Neural cell (in vitro differentiated cells): ENCODE measurements around the gene IQCB1. TPM values are rescaled to one million over a fixed set of nuclear protein-coding genes. Genes with fewer than 3 reads are reported as not detected.

Experiments
- H2AFZ ChIP-seq: fragments of 200-600, 300-800 bp; sonication (generic), shearing (Covaris generic); 2 replicates; pipeline ENCODE4 v1.6.0; 2014; ENCODE audit warnings: low read depth, mild to moderate bottlenecking, antibody characterized with exemption, low read length, moderate library complexity
- H3F3A ChIP-seq: fragments of 200-600 bp; shearing (Covaris generic); 2 replicates; pipeline ENCODE4 v1.6.1; 2016; ENCODE audit warnings: mild to moderate bottlenecking, moderate library complexity, mixed read lengths, antibody characterized with exemption, low read length; ENCODE audit not compliant: insufficient read depth, poor library complexity, severe bottlenecking
- H3K27ac ChIP-seq: fragments of 200-600, 300-800 bp; sonication (generic), shearing (Covaris generic); 2 replicates; pipeline ENCODE4 v1.5.1; 2014; ENCODE audit warnings: mild to moderate bottlenecking, low read length, moderate library complexity
- H3K27me3 ChIP-seq: fragments of 300-800, 200-600 bp; sonication (generic), shearing (Covaris generic); 2 replicates; pipeline ENCODE4 v1.6.0; 2014; ENCODE audit warnings: mild to moderate bottlenecking, low read depth, low read length, moderate library complexity; ENCODE audit not compliant: insufficient read depth
- H3K36me3 ChIP-seq: fragments of 300-800, 200-600 bp; sonication (generic), shearing (Covaris generic); 2 replicates; pipeline ENCODE4 v1.5.1; 2014; ENCODE audit warnings: mild to moderate bottlenecking, antibody characterized with exemption, low read length, moderate library complexity; ENCODE audit not compliant: insufficient read depth
- H3K4me2 ChIP-seq: fragments of 300-800, 200-600 bp; sonication (generic), shearing (Covaris generic); 2 replicates; pipeline ENCODE4 v1.6.0; 2014; ENCODE audit warnings: mild to moderate bottlenecking, low read length
- H3K4me3 ChIP-seq: fragments of 300-800, 200-600 bp; sonication (generic), shearing (Covaris generic); 2 replicates; pipeline ENCODE4 v1.5.1; 2014; ENCODE audit warnings: mild to moderate bottlenecking, low read length, moderate library complexity
- H3K79me2 ChIP-seq: fragments of 200-600 bp; shearing (Covaris generic); replicated peaks from 2 replicates; pipeline ENCODE4 v1.6.0; 2014; ENCODE audit warnings: mild to moderate bottlenecking, low read length, moderate library complexity; ENCODE audit not compliant: insufficient read depth
- H3K9ac ChIP-seq: fragments of 300-800, 200-600 bp; sonication (generic), shearing (Covaris generic); 2 replicates; pipeline ENCODE4 v1.6.1; 2016; ENCODE audit warnings: mild to moderate bottlenecking, low read length, mixed read lengths
- H3K9me2 ChIP-seq: fragments of 200-600 bp; shearing (Covaris generic); 2 replicates; pipeline ENCODE4 v1.6.1; 2016; ENCODE audit warnings: mild to moderate bottlenecking, low read length, mixed read lengths; ENCODE audit not compliant: insufficient read depth
- H3K9me3 ChIP-seq: fragments of 200-600, 300-800 bp; sonication (generic), shearing (Covaris generic); 2 replicates; pipeline ENCODE4 v1.6.1; 2016; ENCODE audit warnings: mild to moderate bottlenecking, mixed run types, low read length, moderate library complexity, mixed read lengths
- H4K20me1 ChIP-seq: fragments of 200-600 bp; shearing (Covaris generic); 2 replicates; pipeline ENCODE4 v1.6.1; 2016; ENCODE audit warnings: mild to moderate bottlenecking, mixed run types; ENCODE audit not compliant: insufficient read depth
- CTCF ChIP-seq: fragments of 450-650 bp; IDR thresholded peaks from 2 replicates; pipeline ENCODE4 v1.5.1; 2014; ENCODE audit warnings: antibody characterized with exemption, mild to moderate bottlenecking, moderate library complexity; ENCODE audit not compliant: poor library complexity, severe bottlenecking
- EZH2 ChIP-seq: fragments of 200-600, 300-800 bp; shearing (Covaris generic), sonication (generic); IDR thresholded peaks from 2 replicates; pipeline ENCODE4 v1.6.1; 2014; ENCODE audit warnings: antibody characterized with exemption, low read length, borderline replicate concordance, mild to moderate bottlenecking; ENCODE audit not compliant: insufficient read depth, poor library complexity, severe bottlenecking
- MXI1 ChIP-seq: fragments of 450-650 bp; conservative IDR thresholded peaks from 2 replicates; pipeline ENCODE4 v1.6.1; 2014; ENCODE audit warnings: antibody characterized with exemption, mild to moderate bottlenecking; ENCODE audit not compliant: poor library complexity, severe bottlenecking
- POLR2AphosphoS5 ChIP-seq: IDR thresholded peaks from 2 replicates; pipeline ENCODE4 v1.6.1; 2012
- RAD21 ChIP-seq: fragments of 450-650 bp; conservative IDR thresholded peaks from 2 replicates; pipeline ENCODE4 v1.6.1; 2014; ENCODE audit warnings: antibody characterized with exemption, mild to moderate bottlenecking, moderate library complexity
- REST ChIP-seq: IDR thresholded peaks from 2 replicates; pipeline ENCODE4 v1.6.1; 2012; ENCODE audit warnings: borderline replicate concordance
- SMC3 ChIP-seq: fragments of 450-650 bp; conservative IDR thresholded peaks from 2 replicates; pipeline ENCODE4 v1.6.1; 2014; ENCODE audit warnings: antibody characterized with exemption, mild to moderate bottlenecking, moderate library complexity; ENCODE audit not compliant: poor library complexity
- polyA plus RNA-seq: library from polyadenylated mRNA; depleted of rRNA; stranded (reverse); fragments of >200 nt; gene quantifications from 2 replicates; pipeline ENCODE4 v1.2.3, GENCODE V29; 2014

IQCB1 gene
- polyA plus RNA-seq, 1 donor from 2014 or later, result 50.2 TPM

- Histone ChIP-seq H3F3A (no peaks in the 10 kb centered on the region), H3K36me3 (no peaks in the 10 kb centered on the region), H3K9ac (no peak overlapping the region), H3K4me2 (no peak overlapping the region), H4K20me1 (no peaks in the 10 kb centered on the region), H3K9me3 (no peaks in the 10 kb centered on the region), H3K79me2 (no peaks in the 10 kb centered on the region), H3K9me2 (no peaks in the 10 kb centered on the region), H3K4me3 (no peak overlapping the region), H2AFZ (no peak overlapping the region), H3K27ac (no peak overlapping the region), H3K27me3 (no peaks in the 10 kb centered on the region)
- TF ChIP-seq CTCF (no peak), MXI1 (no peak), SMC3 (no peak), RAD21 (no peak), REST (no peak), POLR2AphosphoS5 (no peak), EZH2 (no peak)
Measured at GRCh38 chr3:121878411-121878810, 43.6 kb upstream of the IQCB1 start.

GRCh38 chr3:121871430-121871829 lies 36.6 kb upstream of the IQCB1 start:
- no peak for TF ChIP-seq CTCF
- Histone ChIP-seq H3K36me3 (no peaks in the 10 kb centered on the region), H3F3A (no peaks in the 10 kb centered on the region), H3K9me2 (no peaks in the 10 kb centered on the region), H3K4me3 (no peak overlapping the region), H3K27me3 (no peaks in the 10 kb centered on the region), H3K9me3 (no peaks in the 10 kb centered on the region), H3K27ac (no peak overlapping the region), H3K9ac (no peak overlapping the region), H2AFZ (no peak overlapping the region), H4K20me1 (no peaks in the 10 kb centered on the region), H3K79me2 (no peaks in the 10 kb centered on the region), H3K4me2 (no peak overlapping the region)
